Measurements from ENCODE around the gene NPAS3. TPM values are rescaled to one million over a fixed set of nuclear protein-coding genes. Genes with fewer than 3 reads are reported as not detected.

The NPAS3 gene
- total and polyA plus RNA-seq, 4 donors: 0.07 to 0.09 (median 0.08) TPM; not detected in 1

DNA sequence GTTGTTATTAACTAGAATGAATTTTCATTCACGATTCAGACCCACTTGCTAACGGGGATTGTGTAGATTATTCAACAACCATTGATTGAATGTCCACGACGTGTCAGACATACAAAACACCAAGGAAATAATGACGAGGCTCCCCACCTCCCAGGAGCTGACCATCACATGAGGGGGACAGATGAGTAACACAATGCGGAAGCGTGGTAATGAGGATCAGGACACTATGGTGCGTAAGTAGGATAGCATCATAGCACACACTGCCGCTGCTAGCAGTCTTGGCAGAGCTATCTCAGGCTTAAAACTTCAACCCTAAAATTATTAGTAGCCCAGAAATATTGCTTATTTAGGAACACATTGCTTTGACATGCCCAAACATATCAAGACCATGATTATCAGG, 746.3 kb downstream of the NPAS3 start:
- DNase-seq (ENCODE audit: low spot score): no peak
- WGBS: 84% methylated on average over 9 of the region's 9 CpGs
- no peak for TF ChIP-seq SP1 (IDR thresholded peaks at IDR 0.05)
- no peak for TF ChIP-seq GABPA (IDR thresholded peaks at IDR 0.05 in 1 of 2, conservative IDR thresholded peaks at IDR 0.05 in 1 of 2)
- TF ChIP-seq RAD21 (IDR thresholded peaks at IDR 0.05): no peak
- no peak for TF ChIP-seq YY1 (IDR thresholded peaks at IDR 0.05)
- no peak for TF ChIP-seq JUND (IDR thresholded peaks at IDR 0.05)
- TF ChIP-seq RXRA (IDR thresholded peaks at IDR 0.05): no peak
- TF ChIP-seq, protein P1, sequence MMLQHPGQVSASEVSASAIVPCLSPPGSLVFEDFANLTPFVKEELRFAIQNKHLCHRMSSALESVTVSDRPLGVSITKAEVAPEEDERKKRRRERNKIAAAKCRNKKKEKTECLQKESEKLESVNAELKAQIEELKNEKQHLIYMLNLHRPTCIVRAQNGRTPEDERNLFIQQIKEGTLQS (IDR thresholded peaks at IDR 0.05): no peak
- TF ChIP-seq NR2F2 (IDR thresholded peaks at IDR 0.05): no peak
- H3K9ac ChIP-seq (ENCODE audit: low read depth in 1 of 2, low read length in 2 of 2): no peak overlapping the region
- no peaks in the 10 kb centered on the region for H3K9me3 ChIP-seq (ENCODE audit: control insufficient read depth in 4 of 4, low read length in 3 of 4)
- H3K27me3 ChIP-seq (ENCODE audit: control insufficient read depth in 4 of 4, insufficient read depth in 4 of 4, low read length in 3 of 4): peaks cover 0 to 3% (median 0%) of the 10 kb centered on the region in 4 donors
- no peaks in the 10 kb centered on the region for H3K4me1 ChIP-seq (ENCODE audit: control insufficient read depth in 4 of 4, insufficient read depth in 4 of 4, low read length in 3 of 4)
- no peaks in the 10 kb centered on the region for H3K36me3 ChIP-seq (ENCODE audit: control insufficient read depth in 4 of 4, insufficient read depth in 3 of 4, low read depth in 1 of 4, low read length in 3 of 4)
- H3K27ac ChIP-seq (ENCODE audit: low read depth in 1 of 2, low read length in 2 of 2): no peak overlapping the region
- no peak overlapping the region for H3K4me3 ChIP-seq (ENCODE audit: low read depth in 1 of 3, low read length in 3 of 3)

DNA sequence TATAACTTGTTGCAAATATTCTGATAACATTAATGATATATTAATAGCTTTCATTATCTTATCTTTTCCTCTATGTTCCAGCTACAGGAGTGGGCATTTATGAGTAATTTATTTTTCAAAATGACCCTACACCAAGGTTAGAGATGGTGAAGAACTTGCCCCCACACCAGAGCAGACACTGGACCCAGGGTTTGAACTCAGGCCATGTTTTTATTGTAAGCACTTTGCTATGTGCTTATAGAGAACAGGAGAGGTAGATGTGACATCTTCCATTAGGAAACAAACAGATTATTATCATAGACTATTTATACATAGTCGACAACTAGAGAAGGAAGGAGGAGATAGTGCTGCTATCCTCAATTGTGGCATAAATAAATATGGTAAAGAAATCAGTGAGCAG, 747.0 kb downstream of the NPAS3 start:
- TF ChIP-seq, protein P2, sequence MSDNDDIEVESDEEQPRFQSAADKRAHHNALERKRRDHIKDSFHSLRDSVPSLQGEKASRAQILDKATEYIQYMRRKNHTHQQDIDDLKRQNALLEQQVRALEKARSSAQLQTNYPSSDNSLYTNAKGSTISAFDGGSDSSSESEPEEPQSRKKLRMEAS (IDR thresholded peaks at IDR 0.05): no peak
- no peak for TF ChIP-seq TAF1 (conservative IDR thresholded peaks at IDR 0.05)
- no peak for TF ChIP-seq FOXA2 (IDR thresholded peaks at IDR 0.05)
- no peak for TF ChIP-seq SP1 (IDR thresholded peaks at IDR 0.05)
- Histone ChIP-seq H3K27me3 (ENCODE audit: control insufficient read depth in 4 of 4, insufficient read depth in 4 of 4, low read length in 3 of 4) (peaks cover 0 to 3% (median 0%) of the 10 kb centered on the region in 4 donors), H3K9ac (ENCODE audit: low read depth in 1 of 2, low read length in 2 of 2) (no peak overlapping the region), H3K4me1 (ENCODE audit: control insufficient read depth in 4 of 4, insufficient read depth in 4 of 4, low read length in 3 of 4) (no peaks in the 10 kb centered on the region), H3K36me3 (ENCODE audit: control insufficient read depth in 4 of 4, insufficient read depth in 3 of 4, low read depth in 1 of 4, low read length in 3 of 4) (no peaks in the 10 kb centered on the region), H3K9me3 (ENCODE audit: control insufficient read depth in 4 of 4, low read length in 3 of 4) (no peaks in the 10 kb centered on the region), H3K4me3 (ENCODE audit: low read depth in 1 of 3, low read length in 3 of 3) (no peak overlapping the region), H3K27ac (ENCODE audit: low read depth in 1 of 2, low read length in 2 of 2) (no peak overlapping the region)
- DNase-seq (ENCODE audit: low spot score): no peak
- WGBS: 62% methylated on average over 1 of the region's 1 CpG

DNA sequence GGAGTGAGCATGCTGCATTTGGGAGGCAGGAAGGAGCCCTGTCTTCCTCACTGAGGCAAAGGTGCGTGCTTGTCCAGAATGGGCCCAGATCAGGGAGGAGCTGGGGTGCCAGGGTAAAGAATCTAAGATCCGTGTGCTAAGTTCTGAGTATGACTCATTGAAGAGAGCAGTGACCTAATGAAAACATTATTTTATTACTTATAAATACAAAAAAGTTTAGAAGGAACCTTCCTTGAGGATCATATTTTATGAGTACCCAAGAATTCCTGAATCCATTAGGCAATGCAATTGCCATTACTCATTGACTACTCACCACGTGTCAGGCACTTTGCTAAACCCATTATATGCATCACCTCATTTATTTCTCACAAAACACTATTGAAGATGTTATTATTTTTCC, 747.5 kb downstream of the NPAS3 start:
- H3K4me1 ChIP-seq (ENCODE audit: control insufficient read depth in 4 of 4, insufficient read depth in 4 of 4, low read length in 3 of 4): no peaks in the 10 kb centered on the region
- TF ChIP-seq NR2F2 (IDR thresholded peaks at IDR 0.05) (no peak), RAD21 (IDR thresholded peaks at IDR 0.05) (no peak), HNF4G (IDR thresholded peaks at IDR 0.05) (no peak), JUND (IDR thresholded peaks at IDR 0.05) (no peak), SP1 (IDR thresholded peaks at IDR 0.05) (no peak), EGR1 (IDR thresholded peaks at IDR 0.05; ENCODE audit: low read depth in 2 of 2) (no peak), GABPA (IDR thresholded peaks at IDR 0.05 in 1 of 2, conservative IDR thresholded peaks at IDR 0.05 in 1 of 2) (no peak), TAF1 (conservative IDR thresholded peaks at IDR 0.05) (no peak), FOXA1 (IDR thresholded peaks at IDR 0.05) (no peak), YY1 (IDR thresholded peaks at IDR 0.05) (no peak)
- TF ChIP-seq, protein P3, sequence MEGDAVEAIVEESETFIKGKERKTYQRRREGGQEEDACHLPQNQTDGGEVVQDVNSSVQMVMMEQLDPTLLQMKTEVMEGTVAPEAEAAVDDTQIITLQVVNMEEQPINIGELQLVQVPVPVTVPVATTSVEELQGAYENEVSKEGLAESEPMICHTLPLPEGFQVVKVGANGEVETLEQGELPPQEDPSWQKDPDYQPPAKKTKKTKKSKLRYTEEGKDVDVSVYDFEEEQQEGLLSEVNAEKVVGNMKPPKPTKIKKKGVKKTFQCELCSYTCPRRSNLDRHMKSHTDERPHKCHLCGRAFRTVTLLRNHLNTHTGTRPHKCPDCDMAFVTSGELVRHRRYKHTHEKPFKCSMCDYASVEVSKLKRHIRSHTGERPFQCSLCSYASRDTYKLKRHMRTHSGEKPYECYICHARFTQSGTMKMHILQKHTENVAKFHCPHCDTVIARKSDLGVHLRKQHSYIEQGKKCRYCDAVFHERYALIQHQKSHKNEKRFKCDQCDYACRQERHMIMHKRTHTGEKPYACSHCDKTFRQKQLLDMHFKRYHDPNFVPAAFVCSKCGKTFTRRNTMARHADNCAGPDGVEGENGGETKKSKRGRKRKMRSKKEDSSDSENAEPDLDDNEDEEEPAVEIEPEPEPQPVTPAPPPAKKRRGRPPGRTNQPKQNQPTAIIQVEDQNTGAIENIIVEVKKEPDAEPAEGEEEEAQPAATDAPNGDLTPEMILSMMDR (IDR thresholded peaks at IDR 0.05; ENCODE audit: low read depth, low read length, missing input control): no peak
- H3K27me3 ChIP-seq (ENCODE audit: control insufficient read depth in 4 of 4, insufficient read depth in 4 of 4, low read length in 3 of 4): peaks cover 0 to 3% (median 0%) of the 10 kb centered on the region in 4 donors
- H3K4me3 ChIP-seq (ENCODE audit: low read depth in 1 of 3, low read length in 3 of 3): no peak overlapping the region
- H3K9ac ChIP-seq (ENCODE audit: low read depth in 1 of 2, low read length in 2 of 2): no peak overlapping the region
- WGBS: 74% methylated on average over 3 of the region's 3 CpGs
- H3K9me3 ChIP-seq (ENCODE audit: control insufficient read depth in 4 of 4, low read length in 3 of 4): no peaks in the 10 kb centered on the region
- no peak overlapping the region for H3K27ac ChIP-seq (ENCODE audit: low read depth in 1 of 2, low read length in 2 of 2)
- H3K36me3 ChIP-seq (ENCODE audit: control insufficient read depth in 4 of 4, insufficient read depth in 3 of 4, low read depth in 1 of 4, low read length in 3 of 4): no peaks in the 10 kb centered on the region
- no peak for DNase-seq (ENCODE audit: low spot score)

Measured in liver (tissue), 9 donors.